Prostate gland (tissue), 2 donors: ENCODE data around the gene SETD3.

Experiments used
- CTCF ChIP-seq, 4 experiments: fragments of 200-600 bp in 2 of 4; fragments of 450-650 bp in 2 of 4; sonication (generic) in 2 of 4; IDR thresholded peaks; 1 replicate in 3 of 4; 2 replicates in 1 of 4; pipeline ENCODE4 v1.5.1; 2016 to 2019; ENCODE audit warnings: antibody characterized with exemption in 4 of 4, mild to moderate bottlenecking in 2 of 4, moderate library complexity in 2 of 4
- POLR2A ChIP-seq: fragments of 450-650 bp; IDR thresholded peaks from one replicate; pipeline ENCODE4 v1.6.1; 2016; ENCODE audit warnings: antibody characterized with exemption, mild to moderate bottlenecking

DNA sequence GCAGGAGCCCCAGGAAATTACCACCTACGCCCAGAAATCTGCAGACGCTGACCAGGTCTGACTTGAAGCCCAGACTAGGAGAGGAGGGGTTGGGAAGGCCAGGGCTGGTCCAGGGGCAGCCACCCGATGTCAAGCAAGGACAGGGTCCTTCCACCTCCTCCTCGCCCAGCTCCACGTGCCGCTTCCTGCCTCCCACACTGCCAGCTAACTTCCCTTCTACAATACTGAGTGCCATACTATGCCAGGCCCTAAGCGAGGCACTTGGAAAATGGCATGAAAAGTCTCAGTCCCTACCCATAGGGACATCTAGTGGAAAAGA lies 71.7 kb downstream of the SETD3 start:
- TF ChIP-seq CTCF (IDR thresholded peaks at IDR 0.05) = no peak
- TF ChIP-seq POLR2A = no peak
